Measurements from ENCODE around the gene INPP5D.
"Not testable (repeated sequence)": the region's sequence is repeated elsewhere in the genome, so short reads cannot be mapped to it uniquely, and the experiment has no call there.

The INPP5D gene

GRCh38 chr2:233189025-233189424 lies 128.9 kb downstream of the INPP5D start:
- H3K4me1 Mint-ChIP-seq, result no peaks in the 10 kb centered on the region
- no peak overlapping the region for H3K4me3 Mint-ChIP-seq
- H3K36me3 Mint-ChIP-seq, result peaks cover 36% of the 10 kb centered on the region
- H3K9me3 Mint-ChIP-seq, result no peaks in the 10 kb centered on the region
- no peak overlapping the region for H3K27ac Mint-ChIP-seq
- no peaks in the 10 kb centered on the region for H3K27me3 Mint-ChIP-seq

- not testable (repeated sequence) for H3K9me3 Mint-ChIP-seq
Measured at GRCh38 chr2:233191016-233191415, 130.9 kb downstream of the INPP5D start.

GRCh38 chr2:233193738-233194137 lies 133.6 kb downstream of the INPP5D start:
- H3K9me3 Mint-ChIP-seq, result no peaks in the 10 kb centered on the region
- peak overlapping the region; percentile 14 for H3K27ac Mint-ChIP-seq
- H3K36me3 Mint-ChIP-seq, result peaks cover 38% of the 10 kb centered on the region
- H3K4me1 Mint-ChIP-seq, result no peaks in the 10 kb centered on the region
- H3K27me3 Mint-ChIP-seq, result no peaks in the 10 kb centered on the region
- H3K4me3 Mint-ChIP-seq, result no peak overlapping the region

More at GRCh38 chr2:233191016-233191415, 130.9 kb downstream of the INPP5D start:
- peak overlapping the region; percentile 52 for H3K27ac Mint-ChIP-seq
- H3K36me3 Mint-ChIP-seq, result peaks cover 39% of the 10 kb centered on the region
- not testable (repeated sequence) for H3K4me1 Mint-ChIP-seq, H3K27me3 Mint-ChIP-seq, H3K4me3 Mint-ChIP-seq

GRCh38 chr2:233195027-233195426 lies 134.9 kb downstream of the INPP5D start:
- no peaks in the 10 kb centered on the region for H3K9me3 Mint-ChIP-seq
- no peak overlapping the region for H3K27ac Mint-ChIP-seq
- H3K27me3 Mint-ChIP-seq, result no peaks in the 10 kb centered on the region
- peaks cover 38% of the 10 kb centered on the region for H3K36me3 Mint-ChIP-seq
- no peak overlapping the region for H3K4me3 Mint-ChIP-seq
- H3K4me1 Mint-ChIP-seq, result no peaks in the 10 kb centered on the region

GRCh38 chr2:233197022-233197421 lies 136.9 kb downstream of the INPP5D start:
- H3K4me1 Mint-ChIP-seq, result no peaks in the 10 kb centered on the region
- peak overlapping the region; percentile 70 for H3K27ac Mint-ChIP-seq
- H3K9me3 Mint-ChIP-seq, result no peaks in the 10 kb centered on the region
- no peak overlapping the region for H3K4me3 Mint-ChIP-seq
- peaks cover 38% of the 10 kb centered on the region for H3K36me3 Mint-ChIP-seq
- no peaks in the 10 kb centered on the region for H3K27me3 Mint-ChIP-seq

GRCh38 chr2:233198026-233198425 lies 137.9 kb downstream of the INPP5D start:
- Mint-ChIP-seq H3K36me3 (peaks cover 40% of the 10 kb centered on the region), H3K4me3 (no peak overlapping the region), H3K9me3 (no peaks in the 10 kb centered on the region), H3K4me1 (no peaks in the 10 kb centered on the region), H3K27ac (no peak overlapping the region), H3K27me3 (no peaks in the 10 kb centered on the region)

- H3K36me3 Mint-ChIP-seq, result peaks cover 36% of the 10 kb centered on the region
- no peak overlapping the region for H3K4me3 Mint-ChIP-seq
- no peaks in the 10 kb centered on the region for H3K9me3 Mint-ChIP-seq
- H3K4me1 Mint-ChIP-seq, result no peaks in the 10 kb centered on the region
- no peak overlapping the region for H3K27ac Mint-ChIP-seq
- H3K27me3 Mint-ChIP-seq, result no peaks in the 10 kb centered on the region
Measured at GRCh38 chr2:233199870-233200269, 139.7 kb downstream of the INPP5D start.

GRCh38 chr2:233200790-233201189 lies 140.6 kb downstream of the INPP5D start:
- not testable (repeated sequence) for H3K27me3 Mint-ChIP-seq, H3K27ac Mint-ChIP-seq, H3K9me3 Mint-ChIP-seq, H3K4me1 Mint-ChIP-seq, H3K4me3 Mint-ChIP-seq
- peaks cover 34% of the 10 kb centered on the region for H3K36me3 Mint-ChIP-seq

GRCh38 chr2:233201258-233202013 lies 141.3 kb downstream of the INPP5D start:
- Mint-ChIP-seq H3K9me3 (no peaks in the 10 kb centered on the region), H3K36me3 (peaks cover 32% of the 10 kb centered on the region), H3K27me3 (no peaks in the 10 kb centered on the region), H3K4me1 (no peaks in the 10 kb centered on the region), H3K27ac (no peak overlapping the region), H3K4me3 (no peak overlapping the region)

- Mint-ChIP-seq H3K36me3 (peaks cover 27% of the 10 kb centered on the region), H3K4me1 (peaks cover under 1% of the 10 kb centered on the region), H3K9me3 (no peaks in the 10 kb centered on the region), H3K27me3 (no peaks in the 10 kb centered on the region), H3K4me3 (no peak overlapping the region), H3K27ac (no peak overlapping the region)
Measured at GRCh38 chr2:233202531-233202944, 142.4 kb downstream of the INPP5D start.

- no peak overlapping the region for H3K4me3 Mint-ChIP-seq
- no peaks in the 10 kb centered on the region for H3K9me3 Mint-ChIP-seq
- no peaks in the 10 kb centered on the region for H3K27me3 Mint-ChIP-seq
- peaks cover 3% of the 10 kb centered on the region for H3K4me1 Mint-ChIP-seq
- no peak overlapping the region for H3K27ac Mint-ChIP-seq
- H3K36me3 Mint-ChIP-seq, result peaks cover 24% of the 10 kb centered on the region
Measured at GRCh38 chr2:233203060-233203459, 142.9 kb downstream of the INPP5D start.

- no peak overlapping the region for H3K27ac Mint-ChIP-seq
- H3K4me3 Mint-ChIP-seq, result no peak overlapping the region
- H3K9me3 Mint-ChIP-seq, result no peaks in the 10 kb centered on the region
- no peaks in the 10 kb centered on the region for H3K27me3 Mint-ChIP-seq
- H3K4me1 Mint-ChIP-seq, result peaks cover 7% of the 10 kb centered on the region
- H3K36me3 Mint-ChIP-seq, result peaks cover 24% of the 10 kb centered on the region
Measured at GRCh38 chr2:233204286-233204936, 144.3 kb downstream of the INPP5D start.

GRCh38 chr2:233208382-233209116 lies 148.4 kb downstream of the INPP5D start:
- no peaks in the 10 kb centered on the region for H3K27me3 Mint-ChIP-seq
- H3K36me3 Mint-ChIP-seq, result peaks cover 4% of the 10 kb centered on the region
- no peak overlapping the region for H3K4me3 Mint-ChIP-seq
- H3K9me3 Mint-ChIP-seq, result no peaks in the 10 kb centered on the region
- H3K4me1 Mint-ChIP-seq, result peaks cover 11% of the 10 kb centered on the region
- peak overlapping the region; percentile 70 for H3K27ac Mint-ChIP-seq

GRCh38 chr2:233209117-233209532 lies 149.0 kb downstream of the INPP5D start:
- H3K4me3 Mint-ChIP-seq, result no peak overlapping the region

GRCh38 chr2:233209533-233210171 lies 149.5 kb downstream of the INPP5D start:
- Mint-ChIP-seq H3K36me3 (peaks cover 2% of the 10 kb centered on the region), H3K4me3 (no peak overlapping the region), H3K4me1 (peaks cover 11% of the 10 kb centered on the region), H3K27ac (peak overlapping the region; percentile 55), H3K9me3 (no peaks in the 10 kb centered on the region), H3K27me3 (no peaks in the 10 kb centered on the region)

More at GRCh38 chr2:233209117-233209532, 149.0 kb downstream of the INPP5D start:
- peak overlapping the region; percentile 68 for H3K27ac Mint-ChIP-seq
- H3K36me3 Mint-ChIP-seq, result peaks cover 2% of the 10 kb centered on the region
- no peaks in the 10 kb centered on the region for H3K9me3 Mint-ChIP-seq
- no peaks in the 10 kb centered on the region for H3K27me3 Mint-ChIP-seq
- H3K4me1 Mint-ChIP-seq, result peaks cover 11% of the 10 kb centered on the region

All from activated naive CD4-positive, alpha-beta T cell treated with anti-CD3 and anti-CD28 coated beads, Interleukin-2, amount 50 U/mL, for 24 hours (primary cell).